H1 (cell line): ENCODE data around the gene TMEM255A. TPM values are rescaled to one million over a fixed set of nuclear protein-coding genes. Genes with fewer than 3 reads are reported as not detected.

ENCODE experiments used
- BRCA1 ChIP-seq: IDR thresholded peaks from 2 replicates; pipeline ENCODE4 v1.6.1; 2012; ENCODE audit warnings: low read depth, low read length, improper control_type of control experiment
- CTBP2 ChIP-seq: IDR thresholded peaks from 2 replicates; pipeline ENCODE4 v1.7.0; 2011; ENCODE audit warnings: borderline replicate concordance, mild to moderate bottlenecking, moderate library complexity, mixed read lengths, low read length; ENCODE audit not compliant: insufficient read depth, insufficient read length
- RXRA ChIP-seq: IDR thresholded peaks from 2 replicates; pipeline ENCODE4 v1.6.1; 2011; ENCODE audit warnings: low read depth, mild to moderate bottlenecking, low read length, moderate library complexity; ENCODE audit not compliant: insufficient read depth
- SRF ChIP-seq: IDR thresholded peaks from 2 replicates; pipeline ENCODE4 v1.6.1; 2011; ENCODE audit warnings: mild to moderate bottlenecking, low read depth, low read length, moderate library complexity
- polyA plus RNA-seq, 7 experiments: library from polyadenylated mRNA; depleted of rRNA in 3 of 7; stranded (reverse) in 5 of 7; unstranded in 2 of 7; fragments of >200 nt in 5 of 7; fragments of 200-250 nt in 2 of 7; gene quantifications; 1 replicate in 5 of 7; 2 replicates in 1 of 7; 4 replicates in 1 of 7; pipeline versions ENCODE4 v1.2.1 to v1.2.3, GENCODE V29; 2011 to 2013; ENCODE audit warnings: missing spikeins in 2 of 7, mixed read lengths in 2 of 7
- total RNA-seq: library from RNA; stranded (reverse); fragmentation: NEBNext Ultra II Directional; extraction: Animal tissue kit (Norgen Biotek cat#: 25700); gene quantifications from 2 replicates; pipeline ENCODE4 v1.2.1, GENCODE V29; 2021

TMEM255A gene
- total and polyA plus RNA-seq, 2 of the 8 experiments (the other 6 are each of a cell fraction or from before 2014, with no cell fraction given), result 0.73 to 2.3 TPM

GRCh38 chrX:120291211-120291610, 20.1 kb downstream of the TMEM255A start (continued):
- TF ChIP-seq CTBP2, result no peak
- no peak for TF ChIP-seq RXRA
- TF ChIP-seq SRF, result no peak
- no peak for TF ChIP-seq BRCA1
